ENCODE results near the gene MAPK10. TPM values are rescaled to one million over a fixed set of nuclear protein-coding genes. Genes with fewer than 3 reads are reported as not detected.

The MAPK10 gene
- polyA plus RNA-seq, 2 of the 4 experiments (the other 2 are of a cell fraction): 1.4 to 3.4 TPM

- ChIA-PET POLR2A (no interaction called here), CTCF (no interaction called here)
- Histone ChIP-seq H3K4me3 (no peak overlapping the region), H3K4me2 (peak overlapping the region; percentile 62), H3K4me1 (peaks cover 14% of the 10 kb centered on the region), H3K27ac (peak overlapping the region; percentile 40 to 71; a peak in 3 of 6 replicates), H3K9me3 (no peaks in the 10 kb centered on the region)
- FAIRE-seq: no peak
- ATAC-seq: peak; percentile 93 to 95
- 6% methylated on average over 2 of the region's 2 CpGs for WGBS (ENCODE audit: missing lambda C conversion rate)
- no peak; the same call in 1 of the 2 replicates for TF ChIP-seq FOSL2 (IDR thresholded peaks at IDR 0.05)
- TF ChIP-seq FOSL2 (CRISPR knock-in tag; IDR thresholded peaks at IDR 0.05): peak; percentile 65
- TF ChIP-seq BHLHE40 (IDR thresholded peaks at IDR 0.05; ENCODE audit: low read depth, low read length): no peak
- DNase-seq (ENCODE audit: low read depth in 1 of 2, low spot score in 1 of 2): peak; percentile 1 to 65
Observed at GRCh38 chr4:86338989-86339388, 20.9 kb downstream of the MAPK10 start.

DNA sequence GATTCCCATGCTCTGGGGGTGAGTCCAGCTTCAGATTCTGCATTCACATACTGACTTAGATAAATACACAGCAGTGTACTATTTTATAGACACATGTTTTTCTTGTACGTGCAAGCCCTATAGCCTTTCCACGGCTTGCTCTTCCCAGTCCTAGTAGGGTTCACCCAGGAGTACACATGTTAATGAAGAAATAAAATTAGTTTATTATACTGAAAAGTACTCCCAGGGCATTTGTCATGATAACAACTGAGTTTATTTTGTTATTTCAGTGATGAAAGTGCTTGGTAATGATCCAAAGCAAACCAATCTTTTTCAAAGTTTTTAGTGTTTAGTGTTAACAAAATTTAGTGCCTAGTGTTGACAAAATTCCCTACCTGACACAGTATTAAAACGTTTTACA, 21.3 kb downstream of the MAPK10 start:
- 54% methylated on average over 3 of the region's 3 CpGs for WGBS (ENCODE audit: missing lambda C conversion rate)
- CTCF ChIA-PET: no interaction called here
- no peak for FAIRE-seq
- H3K4me1 ChIP-seq: peaks cover 14% of the 10 kb centered on the region
- no peak overlapping the region for H3K4me3 ChIP-seq
- no peak for DNase-seq (ENCODE audit: low read depth in 1 of 2, low spot score in 1 of 2)
- POLR2A ChIA-PET: no interaction called here
- no peaks in the 10 kb centered on the region for H3K9me3 ChIP-seq
- TF ChIP-seq, protein P1, sequence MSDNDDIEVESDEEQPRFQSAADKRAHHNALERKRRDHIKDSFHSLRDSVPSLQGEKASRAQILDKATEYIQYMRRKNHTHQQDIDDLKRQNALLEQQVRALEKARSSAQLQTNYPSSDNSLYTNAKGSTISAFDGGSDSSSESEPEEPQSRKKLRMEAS (IDR thresholded peaks at IDR 0.05): no peak
- TF ChIP-seq SMC3 (IDR thresholded peaks at IDR 0.05) (no peak), CTCF (IDR thresholded peaks at IDR 0.05) (no peak), GATA3 (IDR thresholded peaks at IDR 0.05; ENCODE audit: borderline replicate concordance) (no peak), ZNF302 (CRISPR knock-in tag; IDR thresholded peaks at IDR 0.05) (no peak), E2F6 (IDR thresholded peaks at IDR 0.05; ENCODE audit: borderline replicate concordance, low read depth) (no peak), HOXB5 (CRISPR knock-in tag; IDR thresholded peaks at IDR 0.05) (no peak), CBX8 (IDR thresholded peaks at IDR 0.05) (no peak)
- H3K4me2 ChIP-seq: peak overlapping the region; percentile 62
- peak overlapping the region in 1 of 2 experiments; percentile 71; a peak in 3 of 6 replicates for H3K27ac ChIP-seq
- ATAC-seq: peak in 1 of 2 experiments; percentile 39; a peak in 2 of 6 replicates

DNA sequence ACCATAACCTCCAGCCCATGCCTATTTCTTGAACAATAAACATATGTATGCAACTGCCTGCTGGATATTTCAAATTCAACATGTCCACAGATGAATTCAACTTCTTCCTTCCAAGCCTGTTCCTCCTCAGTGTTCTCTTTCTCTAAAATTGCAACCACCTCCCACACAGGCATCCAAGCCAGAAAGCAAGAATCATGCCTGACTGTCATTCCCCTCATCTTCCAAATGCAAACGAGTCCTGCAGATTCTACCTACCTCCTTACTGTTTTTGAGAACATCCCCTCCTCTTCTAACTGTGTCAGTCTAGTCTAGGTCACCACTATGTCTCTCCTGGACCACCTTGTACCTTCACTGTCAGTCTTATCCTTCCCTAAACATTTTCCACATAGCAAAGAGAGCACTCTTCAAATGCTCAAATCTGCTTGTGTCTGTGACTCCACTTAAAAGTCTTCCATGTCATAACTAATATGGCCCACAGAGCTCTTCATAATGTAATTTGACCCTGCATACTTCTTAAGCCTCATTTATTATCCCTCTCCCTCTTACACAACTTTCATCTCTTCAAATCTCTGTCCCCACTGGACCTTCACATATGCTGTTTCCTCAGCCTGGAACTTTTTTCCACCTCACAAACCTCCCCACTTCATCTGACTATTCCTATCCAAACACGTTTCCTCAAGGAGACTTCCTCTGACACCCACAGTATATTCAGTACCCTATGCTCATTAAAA, 25.7 kb downstream of the MAPK10 start:
- TF ChIP-seq PHF8 (IDR thresholded peaks at IDR 0.05; ENCODE audit: borderline replicate concordance, low read depth) (no peak), CHD2 (IDR thresholded peaks at IDR 0.05; ENCODE audit: low read length, partially characterized antibody) (no peak), SREBF2 (IDR thresholded peaks at IDR 0.05) (no peak), NPAS2 (CRISPR knock-in tag; IDR thresholded peaks at IDR 0.05; ENCODE audit: borderline replicate concordance) (no peak), SMC3 (IDR thresholded peaks at IDR 0.05) (no peak), RCOR1 (IDR thresholded peaks at IDR 0.05; ENCODE audit: low read depth, low read length) (no peak), HEYL (CRISPR knock-in tag; IDR thresholded peaks at IDR 0.05) (no peak), CBX2 (IDR thresholded peaks at IDR 0.05; ENCODE audit: borderline replicate concordance, low read depth) (no peak), ZC3H11A (IDR thresholded peaks at IDR 0.05) (no peak), CHD4 (IDR thresholded peaks at IDR 0.05; ENCODE audit: borderline replicate concordance) (no peak), TFCP2L1 (CRISPR knock-in tag; IDR thresholded peaks at IDR 0.05) (no peak), FOSB (CRISPR knock-in tag; IDR thresholded peaks at IDR 0.05) (no peak), FOXS1 (CRISPR knock-in tag; IDR thresholded peaks at IDR 0.05) (no peak), ESRRA (IDR thresholded peaks at IDR 0.05; ENCODE audit: borderline replicate concordance, low read length) (no peak), ZSCAN20 (CRISPR knock-in tag; IDR thresholded peaks at IDR 0.05) (no peak), USF2 (IDR thresholded peaks at IDR 0.05) (no peak), HDAC2 (IDR thresholded peaks at IDR 0.05) (no peak)
- TF ChIP-seq, protein P2, sequence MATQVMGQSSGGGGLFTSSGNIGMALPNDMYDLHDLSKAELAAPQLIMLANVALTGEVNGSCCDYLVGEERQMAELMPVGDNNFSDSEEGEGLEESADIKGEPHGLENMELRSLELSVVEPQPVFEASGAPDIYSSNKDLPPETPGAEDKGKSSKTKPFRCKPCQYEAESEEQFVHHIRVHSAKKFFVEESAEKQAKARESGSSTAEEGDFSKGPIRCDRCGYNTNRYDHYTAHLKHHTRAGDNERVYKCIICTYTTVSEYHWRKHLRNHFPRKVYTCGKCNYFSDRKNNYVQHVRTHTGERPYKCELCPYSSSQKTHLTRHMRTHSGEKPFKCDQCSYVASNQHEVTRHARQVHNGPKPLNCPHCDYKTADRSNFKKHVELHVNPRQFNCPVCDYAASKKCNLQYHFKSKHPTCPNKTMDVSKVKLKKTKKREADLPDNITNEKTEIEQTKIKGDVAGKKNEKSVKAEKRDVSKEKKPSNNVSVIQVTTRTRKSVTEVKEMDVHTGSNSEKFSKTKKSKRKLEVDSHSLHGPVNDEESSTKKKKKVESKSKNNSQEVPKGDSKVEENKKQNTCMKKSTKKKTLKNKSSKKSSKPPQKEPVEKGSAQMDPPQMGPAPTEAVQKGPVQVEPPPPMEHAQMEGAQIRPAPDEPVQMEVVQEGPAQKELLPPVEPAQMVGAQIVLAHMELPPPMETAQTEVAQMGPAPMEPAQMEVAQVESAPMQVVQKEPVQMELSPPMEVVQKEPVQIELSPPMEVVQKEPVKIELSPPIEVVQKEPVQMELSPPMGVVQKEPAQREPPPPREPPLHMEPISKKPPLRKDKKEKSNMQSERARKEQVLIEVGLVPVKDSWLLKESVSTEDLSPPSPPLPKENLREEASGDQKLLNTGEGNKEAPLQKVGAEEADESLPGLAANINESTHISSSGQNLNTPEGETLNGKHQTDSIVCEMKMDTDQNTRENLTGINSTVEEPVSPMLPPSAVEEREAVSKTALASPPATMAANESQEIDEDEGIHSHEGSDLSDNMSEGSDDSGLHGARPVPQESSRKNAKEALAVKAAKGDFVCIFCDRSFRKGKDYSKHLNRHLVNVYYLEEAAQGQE (IDR thresholded peaks at IDR 0.05): no peak
- H3K27ac ChIP-seq: no peak overlapping the region
- H3K4me2 ChIP-seq: no peak overlapping the region
- ATAC-seq (no peak), DNase-seq (ENCODE audit: low read depth in 1 of 2, low spot score in 1 of 2) (no peak), FAIRE-seq (no peak)
- ChIA-PET CTCF (no interaction called here), POLR2A (no interaction called here)
- H3K4me3 ChIP-seq: no peak overlapping the region
- 35% methylated on average over 2 of the region's 2 CpGs for WGBS (ENCODE audit: missing lambda C conversion rate)
- H3K4me1 ChIP-seq: peaks cover 11% of the 10 kb centered on the region
- H3K9me3 ChIP-seq: no peaks in the 10 kb centered on the region
